Thoracic aorta (tissue), 2 donors: ENCODE results near the gene BABAM1. TPM values are rescaled to one million over a fixed set of nuclear protein-coding genes. Genes with fewer than 3 reads are reported as not detected.
A peak's percentile ranks its signal among the peaks of the same experiment; 100 is the strongest.

Experiments used
- ATAC-seq: fragments of 150-250 bp; one replicate; pipeline ENCODE4 v1.8.0; 2017; ENCODE audit warnings: low read depth; ENCODE audit not compliant: insufficient number of reproducible peaks, low FRiP score
- DNase-seq: peaks from one replicate; pipeline ENCODE4 v3.0.0-alpha.2; 2020; ENCODE audit warnings: low spot score
- H3K27ac ChIP-seq, 2 donors: fragments of 200-600 bp; sonication (generic); 1 replicate in 1 of 2; 2 replicates in 1 of 2; pipeline ENCODE4 v1.5.1; 2016; ENCODE audit warnings: mild to moderate bottlenecking in 2 of 2, moderate library complexity in 2 of 2
- H3K27me3 ChIP-seq: fragments of 200-600 bp; sonication (generic); replicated peaks from 2 replicates; pipeline ENCODE4 v1.6.0; 2016; ENCODE audit warnings: mild to moderate bottlenecking; ENCODE audit not compliant: insufficient read depth
- H3K36me3 ChIP-seq: fragments of 200-600 bp; sonication (generic); one replicate; pipeline ENCODE4 v1.5.1; 2016
- H3K4me1 ChIP-seq, 2 donors: fragments of 200-600 bp; sonication (generic); 1 replicate in 1 of 2; 2 replicates in 1 of 2; pipeline versions ENCODE4 v1.5.1 to v1.6.0; 2016; ENCODE audit warnings: low read depth in 2 of 2, mild to moderate bottlenecking in 1 of 2; ENCODE audit not compliant: control insufficient read depth in 1 of 2
- H3K4me3 ChIP-seq: fragments of 200-600 bp; sonication (generic); 2 replicates; pipeline ENCODE4 v1.5.1; 2016; ENCODE audit warnings: mild to moderate bottlenecking
- H3K9me3 ChIP-seq: fragments of 200-600 bp; sonication (generic); 2 replicates; pipeline ENCODE4 v1.5.1; 2016
- total RNA-seq, 2 donors: library from RNA; depleted of rRNA; stranded (reverse); fragments of >200 nt; gene quantifications; one replicate each; pipeline versions ENCODE4 v1.1.0 to v1.2.3, GENCODE V29; 2016
- TF ChIP-seq, protein P1 (sequence below): fragments of 200-600 bp; sonication (generic); IDR thresholded peaks from one replicate; pipeline ENCODE4 v1.5.1; 2019; ENCODE audit warnings: antibody characterized with exemption

The BABAM1 gene
- total RNA-seq, 2 donors from 2014 or later = 55.2 to 87.2 TPM

DNA sequence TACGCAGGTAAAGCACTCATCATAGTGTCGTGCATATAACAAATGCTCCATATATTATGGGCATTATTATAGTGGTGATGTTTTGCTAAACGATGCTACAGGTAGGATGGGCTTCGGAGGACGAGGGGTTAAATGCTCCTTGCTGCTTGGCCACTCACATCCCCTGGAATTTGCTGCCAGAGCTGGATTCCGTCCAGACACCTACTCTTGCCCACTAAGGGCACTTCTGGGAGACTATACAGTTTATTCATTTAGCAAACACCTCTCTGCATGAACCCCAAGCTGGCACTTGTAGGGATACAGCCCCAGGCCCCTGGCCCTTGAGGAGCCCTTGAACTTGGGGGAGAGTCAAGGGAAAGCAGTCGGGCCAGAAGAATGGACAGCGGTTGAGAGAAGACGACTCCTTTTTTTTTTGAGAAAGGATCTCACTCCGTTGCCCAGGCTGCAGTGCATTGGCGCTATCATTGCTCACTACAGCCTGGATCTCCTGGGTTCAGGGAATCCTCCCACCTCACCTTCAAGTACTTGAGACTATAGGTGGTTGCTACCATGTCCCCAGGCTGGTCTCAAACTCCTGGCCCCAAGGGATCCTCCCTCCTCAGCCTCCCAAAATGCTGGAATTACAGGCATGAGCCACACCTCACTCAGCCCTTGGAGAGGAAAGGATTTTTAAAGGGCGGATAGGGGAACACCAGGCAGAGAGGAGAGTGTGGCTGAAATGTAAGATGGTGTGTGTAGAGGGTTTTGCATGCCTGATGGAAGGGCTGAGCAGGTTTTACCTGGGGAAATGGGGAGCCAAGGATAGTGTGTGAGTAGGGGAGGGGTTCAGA lies 37.4 kb downstream of the BABAM1 start:
- DNase-seq (no peak), ATAC-seq (no peak)
- Histone ChIP-seq H3K4me3 (peak overlapping the region; percentile 84), H3K9me3 (no peaks in the 10 kb centered on the region), H3K36me3 (peaks cover 4% of the 10 kb centered on the region), H3K4me1 (peaks cover 25 to 54% of the 10 kb centered on the region in 2 donors), H3K27me3 (no peaks in the 10 kb centered on the region), H3K27ac (peak overlapping the region; percentile 84 to 90)
- TF ChIP-seq, protein P1, sequence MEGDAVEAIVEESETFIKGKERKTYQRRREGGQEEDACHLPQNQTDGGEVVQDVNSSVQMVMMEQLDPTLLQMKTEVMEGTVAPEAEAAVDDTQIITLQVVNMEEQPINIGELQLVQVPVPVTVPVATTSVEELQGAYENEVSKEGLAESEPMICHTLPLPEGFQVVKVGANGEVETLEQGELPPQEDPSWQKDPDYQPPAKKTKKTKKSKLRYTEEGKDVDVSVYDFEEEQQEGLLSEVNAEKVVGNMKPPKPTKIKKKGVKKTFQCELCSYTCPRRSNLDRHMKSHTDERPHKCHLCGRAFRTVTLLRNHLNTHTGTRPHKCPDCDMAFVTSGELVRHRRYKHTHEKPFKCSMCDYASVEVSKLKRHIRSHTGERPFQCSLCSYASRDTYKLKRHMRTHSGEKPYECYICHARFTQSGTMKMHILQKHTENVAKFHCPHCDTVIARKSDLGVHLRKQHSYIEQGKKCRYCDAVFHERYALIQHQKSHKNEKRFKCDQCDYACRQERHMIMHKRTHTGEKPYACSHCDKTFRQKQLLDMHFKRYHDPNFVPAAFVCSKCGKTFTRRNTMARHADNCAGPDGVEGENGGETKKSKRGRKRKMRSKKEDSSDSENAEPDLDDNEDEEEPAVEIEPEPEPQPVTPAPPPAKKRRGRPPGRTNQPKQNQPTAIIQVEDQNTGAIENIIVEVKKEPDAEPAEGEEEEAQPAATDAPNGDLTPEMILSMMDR = no peak

DNA sequence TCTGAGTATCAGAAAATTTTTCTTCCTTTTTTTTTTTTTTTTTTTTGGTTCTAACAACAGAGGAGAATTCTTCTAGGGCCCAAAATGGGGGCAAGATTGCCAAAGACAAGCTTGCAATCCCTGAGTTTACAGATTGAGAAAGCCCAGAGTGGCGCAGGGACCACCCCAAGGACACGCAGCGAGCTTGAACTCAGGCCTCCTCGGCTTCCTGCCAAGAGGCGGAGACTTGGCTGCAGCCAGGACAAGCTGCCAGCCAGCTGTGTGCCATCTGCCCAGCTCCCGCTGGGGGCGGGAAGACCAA lies 37.9 kb downstream of the BABAM1 start:
- ATAC-seq (no peak), DNase-seq (no peak)
- Histone ChIP-seq H3K9me3 (no peaks in the 10 kb centered on the region), H3K36me3 (peaks cover 3% of the 10 kb centered on the region), H3K4me1 (peaks cover 26 to 58% of the 10 kb centered on the region in 2 donors), H3K27me3 (no peaks in the 10 kb centered on the region), H3K4me3 (peak overlapping the region; percentile 84), H3K27ac (peak overlapping the region; percentile 84 to 90)
- TF ChIP-seq, protein P1 = no peak

DNA sequence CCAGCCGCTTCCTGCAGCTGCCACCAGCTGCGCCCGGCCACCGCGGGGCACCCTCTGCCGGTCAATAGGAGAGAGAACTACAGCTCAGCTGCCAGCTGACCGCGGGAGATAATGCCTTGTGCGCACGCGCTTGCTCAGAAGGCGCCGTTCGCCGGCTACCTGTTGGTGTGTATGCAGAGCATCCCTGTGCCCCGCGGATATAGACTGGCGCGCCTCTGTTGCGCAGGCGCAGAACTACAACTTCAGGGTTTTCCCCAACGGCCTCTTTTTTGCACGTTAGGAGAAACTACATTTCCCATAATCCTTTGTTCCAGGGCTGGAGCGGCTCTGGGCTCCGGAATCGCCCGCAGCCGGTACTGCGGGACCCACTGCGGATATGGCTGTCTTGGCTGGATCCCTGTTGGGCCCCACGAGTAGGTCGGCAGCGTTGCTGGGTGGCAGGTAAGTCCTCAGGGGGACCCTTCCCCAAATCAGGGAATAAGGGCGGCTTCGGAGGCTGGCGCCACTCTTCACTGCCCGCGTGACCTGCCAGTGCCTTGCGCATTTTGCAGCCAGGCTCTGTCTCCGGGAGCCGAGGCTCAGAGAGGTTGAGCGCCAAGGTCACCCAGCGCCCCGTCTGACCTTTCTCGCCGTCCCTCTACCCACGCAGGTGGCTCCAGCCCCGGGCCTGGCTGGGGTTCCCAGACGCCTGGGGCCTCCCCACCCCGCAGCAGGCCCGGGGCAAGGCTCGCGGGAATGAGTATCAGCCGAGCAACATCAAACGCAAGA lies 38.5 kb downstream of the BABAM1 start, which contains the start of gene MRPL34:
Gene MRPL34, plus strand, starts transcription at position 356 of the 768 bp plus-strand sequence. Its CDS starts 21 bp downstream, at position 377.
- Histone ChIP-seq H3K27me3 (no peaks in the 10 kb centered on the region), H3K4me1 (peaks cover 32 to 63% of the 10 kb centered on the region in 2 donors), H3K4me3 (peak within 1 kb of the TSS; percentile 84), H3K9me3 (no peaks in the 10 kb centered on the region), H3K36me3 (no peaks in the 10 kb centered on the region), H3K27ac (peak within 1 kb of the TSS; percentile 84 to 90)
- DNase-seq (peak; percentile 64), ATAC-seq (peak; percentile 34)
- TF ChIP-seq, protein P1 = peak; percentile 78

DNA sequence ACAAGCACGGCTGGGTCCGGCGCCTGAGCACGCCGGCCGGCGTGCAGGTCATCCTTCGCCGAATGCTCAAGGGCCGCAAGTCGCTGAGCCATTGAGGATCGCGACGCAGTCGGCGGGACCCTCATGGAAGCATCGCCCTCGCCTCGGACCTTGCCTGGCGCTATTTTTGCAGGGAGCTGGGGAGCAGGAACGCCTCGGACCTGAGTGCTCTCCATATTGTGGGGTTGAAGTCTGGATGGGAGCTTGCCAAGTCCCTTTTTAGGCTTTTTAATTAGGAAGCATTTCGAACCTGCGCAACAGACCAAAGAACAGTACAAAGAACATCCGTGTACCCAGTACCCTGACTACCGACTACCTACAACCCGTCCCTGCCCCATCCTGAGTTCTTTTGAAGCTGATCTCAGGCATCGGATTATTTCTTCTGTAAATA lies 39.1 kb downstream of the BABAM1 start:
- H3K27ac ChIP-seq = peak overlapping the region; percentile 84 to 90
- no peaks in the 10 kb centered on the region for H3K36me3 ChIP-seq
- no peak for DNase-seq
- no peaks in the 10 kb centered on the region for H3K9me3 ChIP-seq
- peaks cover 35 to 69% of the 10 kb centered on the region in 2 donors for H3K4me1 ChIP-seq
- H3K4me3 ChIP-seq = peak overlapping the region; percentile 84
- TF ChIP-seq, protein P1 = no peak
- H3K27me3 ChIP-seq = no peaks in the 10 kb centered on the region
- no peak for ATAC-seq

DNA sequence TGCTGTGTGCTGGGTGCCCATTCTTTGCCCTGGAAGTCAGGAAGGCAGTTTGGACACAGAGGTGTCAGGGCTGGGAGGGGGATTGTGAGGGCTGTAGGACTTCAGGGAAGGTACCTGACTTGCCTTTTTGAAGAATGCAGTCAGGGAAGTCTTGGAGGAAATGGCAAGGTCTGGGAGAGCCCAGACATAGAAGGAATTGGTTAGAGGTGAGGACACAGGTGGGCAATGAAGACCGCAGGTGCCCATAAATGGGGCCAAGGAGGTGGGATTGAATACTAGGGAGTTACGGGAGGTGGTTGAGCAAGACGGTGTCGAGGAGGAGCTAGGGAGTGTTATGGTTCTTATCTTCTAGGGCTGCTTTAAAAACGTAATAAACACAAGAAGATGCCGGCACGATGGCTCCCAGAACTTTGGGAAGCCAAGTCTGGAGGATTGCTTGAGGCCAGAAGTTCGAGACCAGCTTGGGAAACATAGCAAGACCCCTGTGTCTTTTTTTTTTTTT lies 40.7 kb downstream of the BABAM1 start:
- no peaks in the 10 kb centered on the region for H3K27me3 ChIP-seq
- ATAC-seq (no peak), DNase-seq (no peak)
- no peaks in the 10 kb centered on the region for H3K36me3 ChIP-seq
- H3K4me3 ChIP-seq = no peak overlapping the region
- no peaks in the 10 kb centered on the region for H3K9me3 ChIP-seq
- TF ChIP-seq, protein P1 = no peak
- H3K27ac ChIP-seq = no peak overlapping the region
- peaks cover 37 to 66% of the 10 kb centered on the region in 2 donors for H3K4me1 ChIP-seq
